Transverse colon (tissue), 4 donors: ENCODE data around the gene ACTN1. TPM values are rescaled to one million over a fixed set of nuclear protein-coding genes. Genes with fewer than 3 reads are reported as not detected.

Experiments used
- DNase-seq: peaks from one replicate; pipeline ENCODE4 v3.0.0-alpha.2; 2019
- H3K27ac ChIP-seq, 4 donors: fragments of 200-600 bp; sonication (generic); 2 replicates each; pipeline ENCODE4 v1.5.1; 2016 to 2018; ENCODE audit warnings: inconsistent platforms in 4 of 4
- H3K27me3 ChIP-seq: fragments of 200-600 bp; sonication (generic); 2 replicates; pipeline ENCODE4 v1.5.1; 2017; ENCODE audit warnings: inconsistent platforms
- H3K36me3 ChIP-seq, 4 donors: fragments of 200-600 bp; sonication (generic); 2 replicates each; pipeline ENCODE4 v1.5.1; 2017 to 2019; ENCODE audit warnings: inconsistent platforms in 4 of 4
- H3K4me1 ChIP-seq, 4 donors: fragments of 200-600 bp; sonication (generic); 2 replicates each; pipeline ENCODE4 v1.5.1; 2017 to 2020; ENCODE audit warnings: inconsistent platforms in 4 of 4
- H3K4me3 ChIP-seq, 4 donors: fragments of 200-600 bp; sonication (generic); 1 replicate in 1 of 4; 2 replicates in 3 of 4; pipeline versions ENCODE4 v1.5.1 to v1.6.1; 2017 to 2019; ENCODE audit warnings: inconsistent platforms in 4 of 4
- H3K9me3 ChIP-seq, 2 donors: fragments of 200-600 bp; sonication (generic); 2 replicates each; pipeline ENCODE4 v1.5.1; 2017 to 2019; ENCODE audit warnings: inconsistent platforms in 2 of 2
- EP300 ChIP-seq: sonication (generic); formaldehyde crosslinking; IDR thresholded peaks from one replicate; pipeline ENCODE4 v1.6.1; 2017; ENCODE audit warnings: antibody characterized with exemption, low read depth
- POLR2A ChIP-seq: fragments of 450-650 bp; IDR thresholded peaks from one replicate; pipeline ENCODE4 v1.6.1; 2016; ENCODE audit warnings: antibody characterized with exemption, mild to moderate bottlenecking, moderate library complexity
- POLR2AphosphoS5 ChIP-seq, 3 donors: sonication (generic); formaldehyde crosslinking; IDR thresholded peaks; one replicate each; pipeline ENCODE4 v1.6.1; 2016; ENCODE audit warnings: antibody characterized with exemption in 3 of 3
- WGBS, 2 donors: methylation state at CpG; one replicate each; pipeline ENCODE4 v1.1.5; 2018; ENCODE audit warnings: low coverage in 1 of 2; 5-methylcytosine and 5-hydroxymethylcytosine counted together
- in situ Hi-C, 4 donors: fragments of 200-750 bp; cut with MboI; loops; one replicate each; pipeline versions ENCODE4 v1.15.0 to v1.15.1; 2017; ENCODE audit warnings: low sequenced_read_pairs in 3 of 4, low pct_ligation_motif_present in 1 of 4, low pct_unique_long_range_greater_than_20kb in 1 of 4
- intact Hi-C: fragments of 100-400 bp; cut with DNase I; formaldehyde crosslinking; loops from one replicate; pipeline ENCODE4 v1.15.1; 2023; ENCODE audit warnings: low total_unique reads
- total RNA-seq, 4 donors: library from RNA; depleted of rRNA; stranded (reverse); fragments of >200 nt; gene quantifications; one replicate each; pipeline ENCODE4 v1.1.0, GENCODE V29; 2016
- TF ChIP-seq, protein P1 (sequence below), 5 experiments: fragments of 200-600 bp in 3 of 5; fragments of 450-650 bp in 2 of 5; sonication (generic) in 3 of 5; IDR thresholded peaks; 1 replicate in 2 of 5; 2 replicates in 3 of 5; pipeline ENCODE4 v1.5.1; 2016 to 2017; ENCODE audit warnings: antibody characterized with exemption in 5 of 5, inconsistent platforms in 3 of 5, mild to moderate bottlenecking in 2 of 5, moderate library complexity in 1 of 5

The ACTN1 gene
- total RNA-seq, 4 donors from 2014 or later = 127 to 403 (median 197) TPM

DNA sequence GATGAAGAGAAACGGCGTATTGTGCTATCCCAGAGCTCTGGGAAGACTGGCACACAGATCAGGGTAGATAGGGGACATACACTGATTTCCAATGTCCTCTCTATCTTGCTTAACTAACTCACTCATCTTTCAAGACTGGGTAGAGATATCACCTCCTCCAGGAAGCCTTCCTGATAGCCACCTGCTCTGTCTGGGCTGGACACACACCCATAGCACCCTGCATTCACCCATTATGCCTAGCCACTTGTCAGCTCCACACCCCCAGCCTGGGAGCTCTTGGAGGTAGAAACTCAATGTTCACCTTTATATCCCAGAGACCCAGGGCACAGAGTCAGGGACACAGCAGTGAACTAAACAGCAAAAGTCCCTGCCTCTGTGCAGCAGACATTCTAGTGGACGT is 52.0 kb downstream of the ACTN1 start:
- intact Hi-C loops = loop anchor here (10.0 kb wide), 1 partner anchor 1988 kb away; no protein-coding TSS in a partner anchor
- no peaks in the 10 kb centered on the region for H3K9me3 ChIP-seq
- DNase-seq = no peak
- in situ Hi-C loops = no loop called here
- WGBS, 2 donors = 93% methylated on average over 3 of the region's 3 CpGs; no CpG with 5 or more reads in 1 of the 2 donors
- TF ChIP-seq, protein P1, sequence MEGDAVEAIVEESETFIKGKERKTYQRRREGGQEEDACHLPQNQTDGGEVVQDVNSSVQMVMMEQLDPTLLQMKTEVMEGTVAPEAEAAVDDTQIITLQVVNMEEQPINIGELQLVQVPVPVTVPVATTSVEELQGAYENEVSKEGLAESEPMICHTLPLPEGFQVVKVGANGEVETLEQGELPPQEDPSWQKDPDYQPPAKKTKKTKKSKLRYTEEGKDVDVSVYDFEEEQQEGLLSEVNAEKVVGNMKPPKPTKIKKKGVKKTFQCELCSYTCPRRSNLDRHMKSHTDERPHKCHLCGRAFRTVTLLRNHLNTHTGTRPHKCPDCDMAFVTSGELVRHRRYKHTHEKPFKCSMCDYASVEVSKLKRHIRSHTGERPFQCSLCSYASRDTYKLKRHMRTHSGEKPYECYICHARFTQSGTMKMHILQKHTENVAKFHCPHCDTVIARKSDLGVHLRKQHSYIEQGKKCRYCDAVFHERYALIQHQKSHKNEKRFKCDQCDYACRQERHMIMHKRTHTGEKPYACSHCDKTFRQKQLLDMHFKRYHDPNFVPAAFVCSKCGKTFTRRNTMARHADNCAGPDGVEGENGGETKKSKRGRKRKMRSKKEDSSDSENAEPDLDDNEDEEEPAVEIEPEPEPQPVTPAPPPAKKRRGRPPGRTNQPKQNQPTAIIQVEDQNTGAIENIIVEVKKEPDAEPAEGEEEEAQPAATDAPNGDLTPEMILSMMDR (IDR thresholded peaks at IDR 0.05) = no peak
- no peak for TF ChIP-seq POLR2A
- TF ChIP-seq EP300 = no peak
- no peak for TF ChIP-seq POLR2AphosphoS5 (IDR thresholded peaks at IDR 0.05)
- peak overlapping the region; percentile 69 to 99 (median 96) for H3K27ac ChIP-seq
- no peak overlapping the region for H3K4me3 ChIP-seq
- no peaks in the 10 kb centered on the region for H3K36me3 ChIP-seq
- H3K4me1 ChIP-seq = peaks cover 21 to 55% (median 33%) of the 10 kb centered on the region in 4 donors
- no peaks in the 10 kb centered on the region for H3K27me3 ChIP-seq

DNA sequence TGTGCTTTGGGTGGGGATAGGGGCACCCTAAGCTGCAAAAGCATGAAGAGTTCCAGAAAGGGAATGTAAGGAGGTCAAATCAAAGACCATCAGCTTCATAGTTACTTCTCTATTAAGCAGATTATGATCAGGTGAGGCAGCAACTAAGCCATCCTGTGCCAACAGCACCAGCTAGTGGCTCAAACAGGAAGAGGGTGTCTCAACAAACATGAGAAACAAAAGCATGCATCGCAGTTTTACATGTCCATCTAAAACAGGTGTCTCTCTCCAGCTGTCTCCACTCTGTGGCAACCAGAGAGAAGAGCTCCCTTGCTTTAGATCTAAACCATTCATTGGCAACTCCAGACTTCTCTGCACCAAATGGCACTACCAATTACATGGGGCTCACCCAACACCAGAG is 52.9 kb downstream of the ACTN1 start:
- TF ChIP-seq POLR2AphosphoS5 (IDR thresholded peaks at IDR 0.05) (no peak), POLR2A (no peak), EP300 (no peak)
- TF ChIP-seq, protein P1 (IDR thresholded peaks at IDR 0.05) = peak in 3 of 5 experiments; percentile 18 to 33 (median 18)
- Histone ChIP-seq H3K27ac (peak overlapping the region; percentile 69 to 99 (median 96)), H3K36me3 (no peaks in the 10 kb centered on the region), H3K27me3 (no peaks in the 10 kb centered on the region), H3K4me3 (no peak overlapping the region), H3K9me3 (no peaks in the 10 kb centered on the region), H3K4me1 (peaks cover 21 to 56% (median 35%) of the 10 kb centered on the region in 4 donors)
- 93% methylated on average over 1 of the region's 1 CpG; no CpG with 5 or more reads in 1 of the 2 donors for WGBS, 2 donors
- DNase-seq = no peak
- intact Hi-C loops = loop anchor here (10.0 kb wide), 1 partner anchor 1989 kb away; no protein-coding TSS in a partner anchor
- in situ Hi-C loops = no loop called here

DNA sequence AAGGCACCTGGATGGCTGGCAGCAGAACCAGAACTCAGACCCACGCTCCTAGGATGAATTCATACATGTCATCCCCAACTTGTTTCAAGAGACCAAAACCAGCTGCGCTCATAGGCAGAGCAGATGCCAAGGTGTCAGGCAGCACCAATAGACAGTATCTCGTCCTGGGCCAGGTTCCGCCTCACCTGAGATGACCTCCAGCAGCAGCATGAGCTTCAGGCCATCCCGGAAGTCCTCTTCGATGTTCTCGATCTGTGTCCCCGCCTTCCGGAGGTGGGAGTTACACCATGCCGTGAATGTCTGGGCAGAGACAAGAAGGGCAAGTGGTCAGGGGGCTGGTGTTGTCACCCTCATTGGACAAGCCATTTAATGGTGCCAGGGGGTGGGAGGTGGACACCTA is 53.7 kb downstream of the ACTN1 start:
- 86 to 89% methylated on average over 1 to 10 of the region's 10 CpGs for WGBS, 2 donors
- in situ Hi-C loops = no loop called here
- Histone ChIP-seq H3K27ac (peak overlapping the region in 3 of 4 donors; percentile 95 to 99 (median 96)), H3K36me3 (peaks cover 0 to 3% (median 0%) of the 10 kb centered on the region in 4 donors), H3K4me3 (no peak overlapping the region), H3K27me3 (no peaks in the 10 kb centered on the region), H3K4me1 (peaks cover 21 to 50% (median 34%) of the 10 kb centered on the region in 4 donors), H3K9me3 (no peaks in the 10 kb centered on the region)
- DNase-seq = no peak
- intact Hi-C loops = loop anchor here (10.0 kb wide), 1 partner anchor 1989 kb away; no protein-coding TSS in a partner anchor
- TF ChIP-seq, protein P1 (IDR thresholded peaks at IDR 0.05) = no peak
- TF ChIP-seq POLR2A = no peak
- no peak for TF ChIP-seq POLR2AphosphoS5 (IDR thresholded peaks at IDR 0.05)
- no peak for TF ChIP-seq EP300

DNA sequence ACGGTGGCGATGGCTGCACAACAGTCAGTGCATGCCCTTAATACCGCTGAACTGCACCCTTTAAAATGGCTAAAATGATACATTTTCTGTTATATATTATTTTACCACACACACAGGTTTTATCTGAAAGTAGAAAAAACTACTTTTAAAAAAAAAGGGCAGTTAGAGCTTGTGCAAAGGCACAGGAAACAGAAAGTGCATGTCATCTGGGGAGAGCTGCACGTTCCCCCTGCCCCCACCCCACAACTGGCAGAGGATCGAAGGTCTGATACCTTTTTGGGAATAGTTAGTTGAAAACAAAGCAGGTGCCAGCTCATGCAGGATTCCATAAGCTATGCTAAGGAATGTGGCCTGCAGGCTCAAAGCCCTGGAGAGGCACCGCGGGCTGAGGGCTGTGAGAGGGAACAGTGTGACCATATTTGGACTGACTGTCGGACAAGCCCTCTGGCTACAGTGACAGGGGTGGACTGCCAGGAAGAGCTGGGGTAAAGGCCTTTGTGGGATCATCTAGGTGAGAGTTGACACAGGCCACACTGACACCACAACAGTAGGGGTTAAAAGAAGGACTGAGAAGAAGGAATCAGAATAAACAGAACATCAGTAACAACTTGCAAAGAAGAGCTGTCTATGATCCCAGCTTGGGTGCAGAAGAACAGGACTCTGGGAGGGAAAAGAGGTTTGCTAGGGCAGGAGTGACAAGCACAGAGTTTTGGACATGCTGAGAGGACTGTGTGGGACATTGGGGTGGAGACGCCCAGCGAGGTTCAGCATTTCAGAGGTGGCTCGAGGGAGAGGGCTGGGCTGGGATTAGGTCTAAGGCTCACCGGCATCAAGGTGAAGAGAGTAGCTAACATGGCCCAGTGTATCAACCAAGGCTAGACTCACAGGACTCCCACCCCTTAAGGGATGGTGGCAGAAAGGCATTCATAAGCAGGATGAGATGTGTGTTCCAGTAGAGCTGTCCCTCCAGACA is 54.6 kb downstream of the ACTN1 start:
- peaks cover 21 to 48% (median 32%) of the 10 kb centered on the region in 4 donors for H3K4me1 ChIP-seq

More for the DNA sequence above, 54.6 kb downstream of the ACTN1 start:
- 75 to 82% methylated on average over 7 to 12 of the region's 12 CpGs for WGBS, 2 donors
- Histone ChIP-seq H3K27ac (peak overlapping the region; percentile 68 to 99 (median 96)), H3K9me3 (no peaks in the 10 kb centered on the region), H3K27me3 (no peaks in the 10 kb centered on the region), H3K4me3 (no peak overlapping the region), H3K36me3 (peaks cover 0 to 4% (median 2%) of the 10 kb centered on the region in 4 donors)
- in situ Hi-C loops = loop anchor here in 2 of 4 donors (25.0 kb wide), 1 partner anchor 163 kb away; no protein-coding TSS in a partner anchor
- intact Hi-C loops = loop anchor here (5.0 to 10.0 kb wide), 2 partner anchors 53 to 1990 kb away; partner anchors contain the start of gene ACTN1
- DNase-seq = no peak
- peak in 1 of 3 donors; percentile 8 for TF ChIP-seq POLR2AphosphoS5 (IDR thresholded peaks at IDR 0.05)
- TF ChIP-seq, protein P1 (IDR thresholded peaks at IDR 0.05) = no peak
